ENCODE results near the gene MTFMT. TPM values are rescaled to one million over a fixed set of nuclear protein-coding genes. Genes with fewer than 3 reads are reported as not detected.
"Not testable (repeated sequence)": the region's sequence is repeated elsewhere in the genome, so short reads cannot be mapped to it uniquely, and the experiment has no call there.

Gene MTFMT
- polyA plus RNA-seq (ENCODE audit: insufficient read length) = 8.5 TPM

- peak; percentile 49 for DNase-seq (ENCODE audit: low read depth)
These were observed at the start of gene MTFMT for GRCh38 chr15:65028921-65029735. MTFMT (minus strand) TSS chr15:65029639; CDS start chr15:65029613, 26 bp downstream.

- no peak for DNase-seq (ENCODE audit: low read depth)
These were observed 48.5 kb upstream of the MTFMT start for GRCh38 chr15:65077981-65078352.

- no peak for DNase-seq (ENCODE audit: low read depth)
These were observed 48.0 kb upstream of the MTFMT start for GRCh38 chr15:65077291-65077980.

- DNase-seq (ENCODE audit: low read depth) = no peak
These were observed 47.2 kb upstream of the MTFMT start, which contains the start of gene KBTBD13 for GRCh38 chr15:65076486-65077290. KBTBD13 (plus strand) TSS chr15:65076746; CDS start chr15:65076816, 70 bp downstream.

- DNase-seq (ENCODE audit: low read depth) = not testable (repeated sequence)
These were observed 46.4 kb upstream of the MTFMT start for GRCh38 chr15:65075607-65076395.

- not testable (repeated sequence) for DNase-seq (ENCODE audit: low read depth)
These were observed 45.5 kb upstream of the MTFMT start for GRCh38 chr15:65074946-65075345.

- no peak for DNase-seq (ENCODE audit: low read depth)
These were observed 43.2 kb upstream of the MTFMT start for GRCh38 chr15:65072617-65073016.

- DNase-seq (ENCODE audit: low read depth) = no peak
These were observed 42.6 kb upstream of the MTFMT start for GRCh38 chr15:65072027-65072426.

GRCh38 chr15:65071381-65071811 lies 42.0 kb upstream of the MTFMT start:
- DNase-seq (ENCODE audit: low read depth) = no peak

- no peak for DNase-seq (ENCODE audit: low read depth)
These were observed 40.5 kb upstream of the MTFMT start for GRCh38 chr15:65069779-65070546.

- DNase-seq (ENCODE audit: low read depth) = no peak
These were observed 39.7 kb upstream of the MTFMT start for GRCh38 chr15:65069179-65069578.

GRCh38 chr15:65068403-65068788 lies 39.0 kb upstream of the MTFMT start:
- no peak for DNase-seq (ENCODE audit: low read depth)

GRCh38 chr15:65067645-65068402 lies 38.4 kb upstream of the MTFMT start, which contains the start of gene RASL12:
RASL12 (minus strand) TSS chr15:65067991; CDS start chr15:65067835, 156 bp downstream.
- DNase-seq (ENCODE audit: low read depth) = no peak

GRCh38 chr15:65067317-65067644 lies 37.8 kb upstream of the MTFMT start:
- DNase-seq (ENCODE audit: low read depth) = no peak

- no peak for DNase-seq (ENCODE audit: low read depth)
These were observed 37.3 kb upstream of the MTFMT start for GRCh38 chr15:65066635-65067316.

- DNase-seq (ENCODE audit: low read depth) = no peak
These were observed 36.7 kb upstream of the MTFMT start for GRCh38 chr15:65066001-65066634.

GRCh38 chr15:65062726-65063125 lies 33.3 kb upstream of the MTFMT start:
- DNase-seq (ENCODE audit: low read depth) = no peak

GRCh38 chr15:65062061-65062460 lies 32.6 kb upstream of the MTFMT start:
- no peak for DNase-seq (ENCODE audit: low read depth)
